ENCODE data around the gene PARD3. TPM values are rescaled to one million over a fixed set of nuclear protein-coding genes. Genes with fewer than 3 reads are reported as not detected.

Gene PARD3
- total RNA-seq, 2 donors from 2014 or later = 31.6 to 41.6 TPM

GRCh38 chr10:34127676-34128075 is 687.4 kb downstream of the PARD3 start:
- Histone ChIP-seq H3K9me3 (no peaks in the 10 kb centered on the region), H3K27me3 (no peaks in the 10 kb centered on the region), H3K4me3 (no peak overlapping the region), H3K36me3 (peaks cover 4% of the 10 kb centered on the region), H3K4me1 (no peaks in the 10 kb centered on the region), H3K27ac (no peak overlapping the region)
- TF ChIP-seq CTCF (IDR thresholded peaks at IDR 0.05) = no peak
- no peak for DNase-seq (ENCODE audit: low spot score)

- Histone ChIP-seq H3K9me3 (no peaks in the 10 kb centered on the region), H3K27me3 (no peaks in the 10 kb centered on the region), H3K4me3 (no peak overlapping the region), H3K36me3 (peaks cover 4% of the 10 kb centered on the region), H3K27ac (no peak overlapping the region), H3K4me1 (no peaks in the 10 kb centered on the region)
- no peak for TF ChIP-seq CTCF (IDR thresholded peaks at IDR 0.05)
- DNase-seq (ENCODE audit: low spot score) = no peak
These were observed 688.5 kb downstream of the PARD3 start for GRCh38 chr10:34126371-34127151.

- H3K4me1 ChIP-seq = no peaks in the 10 kb centered on the region
- TF ChIP-seq CTCF (IDR thresholded peaks at IDR 0.05) = no peak
- H3K27me3 ChIP-seq = no peaks in the 10 kb centered on the region
- no peak overlapping the region for H3K27ac ChIP-seq
- H3K36me3 ChIP-seq = peaks cover 2% of the 10 kb centered on the region
- H3K4me3 ChIP-seq = no peak overlapping the region
- no peak for DNase-seq (ENCODE audit: low spot score)
- no peaks in the 10 kb centered on the region for H3K9me3 ChIP-seq
These were observed 689.4 kb downstream of the PARD3 start for GRCh38 chr10:34125702-34126101.

GRCh38 chr10:34124522-34125035 is 690.5 kb downstream of the PARD3 start:
- Histone ChIP-seq H3K27ac (no peak overlapping the region), H3K27me3 (no peaks in the 10 kb centered on the region), H3K4me3 (no peak overlapping the region), H3K9me3 (no peaks in the 10 kb centered on the region), H3K4me1 (no peaks in the 10 kb centered on the region), H3K36me3 (no peaks in the 10 kb centered on the region)
- no peak for TF ChIP-seq CTCF (IDR thresholded peaks at IDR 0.05)
- no peak for DNase-seq (ENCODE audit: low spot score)

GRCh38 chr10:34121781-34122622 is 693.1 kb downstream of the PARD3 start:
- no peak for TF ChIP-seq CTCF (IDR thresholded peaks at IDR 0.05)
- no peaks in the 10 kb centered on the region for H3K27me3 ChIP-seq
- H3K9me3 ChIP-seq = no peaks in the 10 kb centered on the region
- no peaks in the 10 kb centered on the region for H3K36me3 ChIP-seq
- peaks cover 0 to 4% of the 10 kb centered on the region in 2 donors for H3K4me1 ChIP-seq
- no peak overlapping the region for H3K27ac ChIP-seq
- H3K4me3 ChIP-seq = no peak overlapping the region
- DNase-seq (ENCODE audit: low spot score) = peak; percentile 30
